ENCODE results near the gene OR5A1. TPM values are rescaled to one million over a fixed set of nuclear protein-coding genes. Genes with fewer than 3 reads are reported as not detected.
A peak's percentile ranks its signal among the peaks of the same experiment; 100 is the strongest.
"Not testable (repeated sequence)": the region's sequence is repeated elsewhere in the genome, so short reads cannot be mapped to it uniquely, and the experiment has no call there.

Gene OR5A1
- under 1 TPM in 2 of 4 donors, not detected in 2; 0.03 to 0.05 TPM for polyA plus RNA-seq (ENCODE audit: insufficient read length in 4 of 4)

- DNase-seq (ENCODE audit: low read depth in 4 of 4, low spot score in 2 of 4): no peak
Measured at GRCh38 chr11:59436169-59436568, at the start of gene OR5A1. TSS of gene OR5A1 (plus strand) at chr11:59436469. CDS start at chr11:59443169, 6,700 bp downstream.

GRCh38 chr11:59394186-59394585 is 42.1 kb upstream of the OR5A1 start:
- no peak for DNase-seq (ENCODE audit: low read depth in 4 of 4, low spot score in 2 of 4)

- DNase-seq (ENCODE audit: low read depth in 4 of 4, low spot score in 2 of 4): no peak
Measured at GRCh38 chr11:59400461-59401261, 35.6 kb upstream of the OR5A1 start.

GRCh38 chr11:59401262-59401552 is 35.1 kb upstream of the OR5A1 start:
- DNase-seq (ENCODE audit: low read depth in 4 of 4, low spot score in 2 of 4): no peak

GRCh38 chr11:59403546-59403945 is 32.7 kb upstream of the OR5A1 start:
- no peak for DNase-seq (ENCODE audit: low read depth in 4 of 4, low spot score in 2 of 4)

- DNase-seq (ENCODE audit: low read depth in 4 of 4, low spot score in 2 of 4): no peak
Measured at GRCh38 chr11:59413646-59414045, 22.6 kb upstream of the OR5A1 start.

GRCh38 chr11:59415111-59415510 is 21.2 kb upstream of the OR5A1 start:
- no peak for DNase-seq (ENCODE audit: low read depth in 4 of 4, low spot score in 2 of 4)

GRCh38 chr11:59416613-59417012 is 19.7 kb upstream of the OR5A1 start:
- DNase-seq (ENCODE audit: low read depth in 4 of 4, low spot score in 2 of 4): no peak

- DNase-seq (ENCODE audit: low read depth in 4 of 4, low spot score in 2 of 4): no peak
Measured at GRCh38 chr11:59417023-59417422, 19.2 kb upstream of the OR5A1 start.

- no peak for DNase-seq (ENCODE audit: low read depth in 4 of 4, low spot score in 2 of 4)
Measured at GRCh38 chr11:59418156-59418555, 18.1 kb upstream of the OR5A1 start.

GRCh38 chr11:59423835-59424234 is 12.4 kb upstream of the OR5A1 start:
- DNase-seq (ENCODE audit: low read depth in 4 of 4, low spot score in 2 of 4): no peak

- DNase-seq (ENCODE audit: low read depth in 4 of 4, low spot score in 2 of 4): no peak
Measured at GRCh38 chr11:59425131-59425530, 11.1 kb upstream of the OR5A1 start.

GRCh38 chr11:59426361-59427067 is 9.8 kb upstream of the OR5A1 start, which contains the start of gene OR5A2:
TSS of gene OR5A2 (minus strand) at chr11:59426413. CDS start at chr11:59422953, 3,460 bp downstream.
- no peak for DNase-seq (ENCODE audit: low read depth in 4 of 4, low spot score in 2 of 4)

- DNase-seq (ENCODE audit: low read depth in 4 of 4, low spot score in 2 of 4): no peak
Measured at GRCh38 chr11:59427068-59427382, 9.2 kb upstream of the OR5A1 start.

GRCh38 chr11:59429924-59430516 is 6.2 kb upstream of the OR5A1 start:
- DNase-seq (ENCODE audit: low read depth in 4 of 4, low spot score in 2 of 4): peak in 2 of 4 donors; percentile 12 to 17

- no peak for DNase-seq (ENCODE audit: low read depth in 4 of 4, low spot score in 2 of 4)
Measured at GRCh38 chr11:59437770-59438169, 1.5 kb downstream of the OR5A1 start.

- not testable (repeated sequence) for DNase-seq (ENCODE audit: low read depth in 4 of 4, low spot score in 2 of 4)
Measured at GRCh38 chr11:59445624-59446023, 9.4 kb downstream of the OR5A1 start.

GRCh38 chr11:59448484-59448883 is 12.2 kb downstream of the OR5A1 start:
- DNase-seq (ENCODE audit: low read depth in 4 of 4, low spot score in 2 of 4): no peak

GRCh38 chr11:59456661-59457060 is 20.4 kb downstream of the OR5A1 start, which contains the start of gene OR4D6:
TSS of gene OR4D6 (plus strand) at chr11:59456961. CDS start at chr11:59456961, 0 bp downstream.
- no peak for DNase-seq (ENCODE audit: low read depth in 4 of 4, low spot score in 2 of 4)

- DNase-seq (ENCODE audit: low read depth in 4 of 4, low spot score in 2 of 4): no peak
Measured at GRCh38 chr11:59459916-59460315, 23.6 kb downstream of the OR5A1 start.

GRCh38 chr11:59463190-59463641 is 26.9 kb downstream of the OR5A1 start:
- DNase-seq (ENCODE audit: low read depth in 4 of 4, low spot score in 2 of 4): no peak

- DNase-seq (ENCODE audit: low read depth in 4 of 4, low spot score in 2 of 4): no peak
Measured at GRCh38 chr11:59473015-59473414, 36.7 kb downstream of the OR5A1 start, which contains the start of gene OR4D10. TSS of gene OR4D10 (plus strand) at chr11:59473315. CDS start at chr11:59477430, 4,115 bp downstream.

Measured in left renal cortex interstitium (tissue), 4 donors.